Measurements from ENCODE around the gene EIF4G3. TPM values are rescaled to one million over a fixed set of nuclear protein-coding genes. Genes with fewer than 3 reads are reported as not detected.

Gene EIF4G3
- total and polyA plus RNA-seq, 12 donors: 13.3 to 50.2 (median 36.1) TPM

GRCh38 chr1:21162740-21163464 lies 13.8 kb downstream of the EIF4G3 start:
- intact Hi-C loops (cut with DNase I): loop anchor here in 1 of 10 donors (10.0 kb wide), 1 partner anchor 58 kb away; no protein-coding TSS in a partner anchor
- ATAC-seq: no peak
- H3K27ac ChIP-seq: no peak overlapping the region

GRCh38 chr1:21161842-21162241 lies 14.9 kb downstream of the EIF4G3 start:
- 79 to 89% methylated on average over 6 of the region's 6 CpGs for WGBS, 2 donors
- Histone ChIP-seq H3K27me3 (no peaks in the 10 kb centered on the region), H3K36me3 (peaks cover 0 to 60% (median 0%) of the 10 kb centered on the region in 9 donors), H3K9me3 (no peaks in the 10 kb centered on the region), H3K27ac (no peak overlapping the region), H3K4me1 (peaks cover 0 to 23% (median 0%) of the 10 kb centered on the region in 9 donors), H3K4me3 (no peak overlapping the region)
- DNase-seq (no peak), ATAC-seq (no peak)
- intact Hi-C loops (cut with DNase I): loop anchor here in 1 of 10 donors (10.0 kb wide), 1 partner anchor 57 kb away; no protein-coding TSS in a partner anchor
- no peak for TF ChIP-seq CTCF (IDR thresholded peaks at IDR 0.05)

More at GRCh38 chr1:21162740-21163464, 13.8 kb downstream of the EIF4G3 start:
- Histone ChIP-seq H3K4me3 (no peak overlapping the region), H3K4me1 (peaks cover 0 to 17% (median 0%) of the 10 kb centered on the region in 9 donors), H3K27me3 (no peaks in the 10 kb centered on the region), H3K9me3 (no peaks in the 10 kb centered on the region), H3K36me3 (peaks cover 0 to 70% (median 0%) of the 10 kb centered on the region in 9 donors)
- no peak for TF ChIP-seq CTCF (IDR thresholded peaks at IDR 0.05)
- DNase-seq: no peak

- no peak overlapping the region for H3K4me3 ChIP-seq
- no peaks in the 10 kb centered on the region for H3K9me3 ChIP-seq
- intact Hi-C loops (cut with DNase I): loop anchor here in 1 of 10 donors (10.0 kb wide), 1 partner anchor 56 kb away; no protein-coding TSS in a partner anchor
- no peak overlapping the region for H3K27ac ChIP-seq
- ATAC-seq (no peak), DNase-seq (no peak)
- no peaks in the 10 kb centered on the region for H3K27me3 ChIP-seq
- peaks cover 0 to 56% (median 0%) of the 10 kb centered on the region in 9 donors for H3K36me3 ChIP-seq
- peaks cover 0 to 32% (median 0%) of the 10 kb centered on the region in 9 donors for H3K4me1 ChIP-seq
- TF ChIP-seq CTCF (IDR thresholded peaks at IDR 0.05): no peak
- WGBS, 2 donors: 84% methylated on average over 3 of the region's 3 CpGs
Measured at GRCh38 chr1:21160263-21160796, 16.4 kb downstream of the EIF4G3 start.

- WGBS, 2 donors: 60 to 74% methylated on average over 3 of the region's 3 CpGs
- intact Hi-C loops (cut with DNase I): no loop called here
- H3K4me1 ChIP-seq: peaks cover 0 to 44% (median 6%) of the 10 kb centered on the region in 9 donors
- no peak overlapping the region for H3K27ac ChIP-seq
- H3K4me3 ChIP-seq: no peak overlapping the region
- peaks cover 0 to 69% (median 0%) of the 10 kb centered on the region in 9 donors for H3K36me3 ChIP-seq
- H3K27me3 ChIP-seq: no peaks in the 10 kb centered on the region
- DNase-seq (no peak), ATAC-seq (no peak)
- no peak for TF ChIP-seq CTCF (IDR thresholded peaks at IDR 0.05)
- no peaks in the 10 kb centered on the region for H3K9me3 ChIP-seq
Measured at GRCh38 chr1:21157868-21158267, 18.8 kb downstream of the EIF4G3 start.
